Measurements from ENCODE around the gene CFAP74. TPM values are rescaled to one million over a fixed set of nuclear protein-coding genes. Genes with fewer than 3 reads are reported as not detected.

The CFAP74 gene
- total and polyA plus RNA-seq, 2 of the 4 experiments (the other 2 are of a cell fraction): not detected

- no peak for ATAC-seq (ENCODE audit: low read depth)
- H4K5ac ChIP-seq (ENCODE audit: low read depth, low read length): no peak overlapping the region
- H3K23ac ChIP-seq (ENCODE audit: low read depth, low read length): no peak overlapping the region
- no peak overlapping the region for H3K18ac ChIP-seq (ENCODE audit: low read depth, low read length)
- H3K4me3 ChIP-seq (ENCODE audit: insufficient read depth, low read depth, low read length): no peak overlapping the region
- intact Hi-C loops (cut with micrococcal nuclease): loop anchor here (5.0 kb wide), 1 partner anchor 231 kb away; no protein-coding TSS in a partner anchor
- H3K27me3 ChIP-seq (ENCODE audit: control insufficient read depth, insufficient read depth, low read length): peaks cover 26% of the 10 kb centered on the region
- H4K20me1 ChIP-seq (ENCODE audit: insufficient read depth, low read length): no peaks in the 10 kb centered on the region
- peaks cover 7% of the 10 kb centered on the region; the same call in 1 of the 2 replicates for H3K9me1 ChIP-seq (ENCODE audit: insufficient read depth, low read length)
- WGBS, 2 experiments (ENCODE audit: extremely low coverage in 2 of 2, insufficient read length in 1 of 2): 46% methylated on average over 3 of the region's 19 CpGs; no CpG with 5 or more reads in 1 of the 2 experiments
- in situ Hi-C loops (cut with MboI; ENCODE audit: low sequenced_read_pairs): no loop called here
- no peak overlapping the region for H3K9ac ChIP-seq (ENCODE audit: low read depth, low read length)
- H3K4me2 ChIP-seq (ENCODE audit: low read depth, low read length): no peak overlapping the region
- DNase-seq: no peak
- H2AK5ac ChIP-seq (ENCODE audit: low read depth, low read length): no peak overlapping the region
- no peak overlapping the region for H2BK15ac ChIP-seq (ENCODE audit: low read depth, low read length)
- POLR2A ChIA-PET (ENCODE audit: unreplicated experiment): no interaction called here
- no TSS peak for BruUV-seq (replicated peaks)
- H3K36me3 ChIP-seq (ENCODE audit: control insufficient read depth, insufficient read depth, low read length): no peaks in the 10 kb centered on the region
- no peaks in the 10 kb centered on the region for H3K79me1 ChIP-seq (ENCODE audit: low read depth in 1 of 2, low read length in 2 of 2)
- H2BK120ac ChIP-seq (ENCODE audit: low read depth, low read length): no peak overlapping the region
- H3K56ac ChIP-seq (ENCODE audit: extremely low read depth, insufficient read depth, low read length): no peak overlapping the region
- H3K14ac ChIP-seq (replicated peaks; ENCODE audit: low read depth, low read length): no peak overlapping the region
- no peak overlapping the region for H3K4ac ChIP-seq (ENCODE audit: low read depth, low read length)
- dilution Hi-C loops (cut with HindIII; ENCODE audit: low sequenced_read_pairs, unreplicated experiment): no loop called here
- no peak for TF ChIP-seq SMC3 (IDR thresholded peaks at IDR 0.05; ENCODE audit: low read depth, low read length)
- no peak for TF ChIP-seq CTCF (conservative IDR thresholded peaks at IDR 0.05; ENCODE audit: low read depth, low read length)
- TF ChIP-seq FOS (IDR thresholded peaks at IDR 0.05; ENCODE audit: low read depth, low read length): no peak
- TF ChIP-seq MXI1 (IDR thresholded peaks at IDR 0.05; ENCODE audit: borderline replicate concordance, low read depth, low read length): no peak
- TF ChIP-seq RFX5 (IDR thresholded peaks at IDR 0.05; ENCODE audit: low read depth, low read length): no peak
- TF ChIP-seq CEBPB (IDR thresholded peaks at IDR 0.05; ENCODE audit: low read depth, low read length): no peak
- no peak for TF ChIP-seq USF2 (IDR thresholded peaks at IDR 0.05; ENCODE audit: low read depth, low read length)
- no peak for TF ChIP-seq BHLHE40 (IDR thresholded peaks at IDR 0.05; ENCODE audit: low read depth, low read length)
- TF ChIP-seq NFE2L2 (IDR thresholded peaks at IDR 0.05; ENCODE audit: low read depth, low read length): no peak
- no peak for TF ChIP-seq ELK1 (IDR thresholded peaks at IDR 0.05; ENCODE audit: borderline replicate concordance, low read depth, low read length)
- TF ChIP-seq RAD21 (IDR thresholded peaks at IDR 0.05; ENCODE audit: low read length): no peak
- no peak for TF ChIP-seq POLR2A (IDR thresholded peaks at IDR 0.05; ENCODE audit: low read depth, low read length)
- TF ChIP-seq MAFK (IDR thresholded peaks at IDR 0.05; ENCODE audit: low read depth, low read length): no peak
- TF ChIP-seq MAZ (IDR thresholded peaks at IDR 0.05; ENCODE audit: borderline replicate concordance, low read depth, low read length): no peak
- TF ChIP-seq RCOR1 (IDR thresholded peaks at IDR 0.05; ENCODE audit: insufficient replicate concordance, low read length): no peak
- no peak for TF ChIP-seq CHD1 (IDR thresholded peaks at IDR 0.05; ENCODE audit: low read depth, low read length)
- no peak overlapping the region for H2BK20ac ChIP-seq (ENCODE audit: low read depth, low read length)
- no peaks in the 10 kb centered on the region for H3K4me1 ChIP-seq (ENCODE audit: control insufficient read depth, insufficient read depth, low read length)
- no peak overlapping the region for H2BK5ac ChIP-seq (ENCODE audit: low read depth, low read length, poor library complexity, severe bottlenecking)
- no peak overlapping the region for H4K91ac ChIP-seq (ENCODE audit: insufficient read depth, low read depth, low read length)
- H2AK9ac ChIP-seq (replicated peaks; ENCODE audit: low read depth, low read length, poor library complexity): no peak overlapping the region
- no peak overlapping the region for H4K8ac ChIP-seq (ENCODE audit: low read depth in 2 of 2, low read length in 2 of 2)
- no peak overlapping the region for H3K27ac ChIP-seq (ENCODE audit: insufficient read depth, low read length)
- H2AFZ ChIP-seq (replicated peaks; ENCODE audit: low read length, poor library complexity): no peak overlapping the region
- CTCF ChIA-PET: no interaction called here
- H3K9me3 ChIP-seq (ENCODE audit: control insufficient read depth, insufficient read depth, low read length): no peaks in the 10 kb centered on the region
Observed at GRCh38 chr1:1941211-1941841, 62.3 kb downstream of the CFAP74 start.
